Thymus (tissue), 14 donors: ENCODE measurements around the gene APLP2. TPM values are rescaled to one million over a fixed set of nuclear protein-coding genes. Genes with fewer than 3 reads are reported as not detected.
"Not testable (repeated sequence)": the region's sequence is repeated elsewhere in the genome, so short reads cannot be mapped to it uniquely, and the experiment has no call there.

Experiments
- DNase-seq, 9 donors: peaks; one replicate each; pipeline ENCODE4 v3.0.0-alpha.2; 2013; ENCODE audit warnings: low spot score in 9 of 9, low read depth in 6 of 9, missing footprints in 1 of 9
- H3K27ac ChIP-seq, 2 donors: one replicate each; pipeline ENCODE4 v1.5.1; 2013; ENCODE audit warnings: control low read depth in 1 of 2, low read depth in 1 of 2, low read length in 1 of 2, mild to moderate bottlenecking in 1 of 2, moderate library complexity in 1 of 2
- H3K27me3 ChIP-seq, 2 donors: one replicate each; pipeline ENCODE4 v1.5.1; 2013; ENCODE audit warnings: low read length in 1 of 2; ENCODE audit not compliant: control insufficient read depth in 2 of 2, insufficient read depth in 1 of 2
- H3K36me3 ChIP-seq, 2 donors: one replicate each; pipeline ENCODE4 v1.5.1; 2013; ENCODE audit warnings: low read length in 1 of 2, mild to moderate bottlenecking in 1 of 2, moderate library complexity in 1 of 2; ENCODE audit not compliant: control insufficient read depth in 2 of 2, insufficient read depth in 2 of 2
- H3K4me1 ChIP-seq, 2 donors: one replicate each; pipeline ENCODE4 v1.5.1; 2013; ENCODE audit warnings: low read length in 2 of 2; ENCODE audit not compliant: control insufficient read depth in 2 of 2, insufficient read depth in 2 of 2
- H3K4me3 ChIP-seq, 2 donors: one replicate each; pipeline ENCODE4 v1.5.1; 2013; ENCODE audit warnings: low read length in 2 of 2, control low read depth in 1 of 2, mild to moderate bottlenecking in 1 of 2
- H3K9me3 ChIP-seq, 2 donors: one replicate each; pipeline ENCODE4 v1.5.1; 2013; ENCODE audit warnings: low read length in 1 of 2, mild to moderate bottlenecking in 1 of 2; ENCODE audit not compliant: control insufficient read depth in 2 of 2, insufficient read depth in 1 of 2
- WGBS: extraction: QIAGEN DNeasy Blood & Tissue Kit; methylation state at CpG from one replicate; pipeline ENCODE4 v1.1.7; 2013; 5-methylcytosine and 5-hydroxymethylcytosine counted together
- long read RNA-seq, 10 donors: transcript quantifications; one replicate each; lab custom pipeline, GENCODE V29; 2026
- polyA plus RNA-seq: library from polyadenylated mRNA; stranded (reverse); fragments of 200-250 nt; gene quantifications from one replicate; pipeline ENCODE4 v1.2.3, GENCODE V29; 2013
- total RNA-seq: library from RNA; stranded (reverse); fragments of 120-200 nt; gene quantifications from one replicate; pipeline ENCODE4 v1.2.4, GENCODE V29; 2013
- donor health status: healthy.

Gene APLP2
- total RNA-seq (74.4 TPM), polyA plus RNA-seq (101 TPM)
- long read RNA-seq, donor 1, partial matches to known transcripts: 0 of 1 reads
- long read RNA-seq, donor 1, other reads (novel, unspliced or antisense): 0 of 1 reads
- long read RNA-seq, donor 2: 0 reads
- long read RNA-seq, donor 3, transcript APLP2-203 (17 exons, 3,270 nt): major isoform, 14 of 44 reads
- long read RNA-seq, donor 3, partial matches to known transcripts: 24 of 44 reads
- long read RNA-seq, donor 3, other reads (novel, unspliced or antisense): 0 of 44 reads
- long read RNA-seq, donor 4, partial matches to known transcripts: 32 of 46 reads
- long read RNA-seq, donor 4, other reads (novel, unspliced or antisense): 0 of 46 reads
- long read RNA-seq, donor 5, transcript APLP2-203 (17 exons, 3,270 nt): major isoform, 5 of 85 reads
- long read RNA-seq, donor 5, partial matches to known transcripts: 73 of 85 reads
- long read RNA-seq, donor 5, other reads (novel, unspliced or antisense): 0 of 85 reads
- long read RNA-seq, donor 6, transcript APLP2-215 (3 exons, 1,322 nt): major isoform, 10 of 37 reads
- long read RNA-seq, donor 6, transcript APLP2-203 (17 exons, 3,270 nt): minor isoform, 5 of 37 reads
- long read RNA-seq, donor 6, partial matches to known transcripts: 17 of 37 reads
- long read RNA-seq, donor 6, other reads (novel, unspliced or antisense): 0 of 37 reads
- long read RNA-seq, donor 7, partial matches to known transcripts: 20 of 26 reads
- long read RNA-seq, donor 7, other reads (novel, unspliced or antisense): 0 of 26 reads
- long read RNA-seq, donor 8, partial matches to known transcripts: 14 of 19 reads
- long read RNA-seq, donor 8, other reads (novel, unspliced or antisense): 0 of 19 reads
- long read RNA-seq, donor 9, partial matches to known transcripts: 21 of 32 reads
- long read RNA-seq, donor 9, other reads (novel, unspliced or antisense): 0 of 32 reads
- long read RNA-seq, donor 10, partial matches to known transcripts: 21 of 31 reads
- long read RNA-seq, donor 10, other reads (novel, unspliced or antisense): 0 of 31 reads

DNA sequence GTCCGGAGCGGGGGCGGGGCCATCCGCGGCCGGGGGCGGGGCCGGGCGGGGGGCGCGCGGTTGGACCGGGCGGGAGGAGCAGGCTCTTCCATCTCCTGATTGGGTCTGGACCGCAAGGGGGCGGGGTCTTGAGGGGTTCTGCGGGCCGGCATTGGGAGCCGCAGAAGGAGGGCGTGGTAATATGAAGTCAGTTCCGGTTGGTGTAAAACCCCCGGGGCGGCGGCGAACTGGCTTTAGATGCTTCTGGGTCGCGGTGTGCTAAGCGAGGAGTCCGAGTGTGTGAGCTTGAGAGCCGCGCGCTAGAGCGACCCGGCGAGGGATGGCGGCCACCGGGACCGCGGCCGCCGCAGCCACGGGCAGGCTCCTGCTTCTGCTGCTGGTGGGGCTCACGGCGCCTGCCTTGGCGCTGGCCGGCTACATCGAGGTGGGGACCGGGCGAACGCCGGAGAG lies at the start of gene APLP2:
APLP2 (plus strand) TSS at position 236 of the 450 bp plus-strand sequence; CDS start at position 320, 84 bp downstream.
- peak; percentile 89 to 98 (median 93) for DNase-seq
- Histone ChIP-seq H3K4me1 (peaks cover 6 to 11% of the 10 kb centered on the region in 2 donors), H3K36me3 (no peaks in the 10 kb centered on the region), H3K27me3 (peaks cover 12 to 36% of the 10 kb centered on the region in 2 donors), H3K27ac (peak within 1 kb of the TSS; percentile 73 to 86), H3K4me3 (peak within 1 kb of the TSS; percentile 64 to 93), H3K9me3 (no peaks in the 10 kb centered on the region)
- WGBS: under 1% methylated on average over 51 of the region's 51 CpGs

DNA sequence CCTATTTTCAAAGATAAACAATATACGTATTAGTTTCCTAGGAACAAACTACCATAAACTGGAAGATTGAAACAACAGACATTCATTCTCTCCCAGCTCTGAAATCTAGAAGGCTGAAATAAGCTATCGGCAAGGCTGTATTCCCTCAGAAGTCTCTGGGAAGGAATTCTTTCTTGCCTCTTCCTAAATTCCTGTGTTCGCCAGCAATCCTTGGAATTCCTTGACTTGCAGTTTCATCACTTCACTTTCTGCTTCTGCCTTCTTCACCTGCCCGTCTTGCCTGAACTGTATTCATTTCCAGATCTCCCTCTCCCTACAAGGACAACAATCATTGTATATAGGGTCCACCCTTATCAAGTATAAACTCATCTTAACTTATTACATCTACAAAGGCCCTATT lies 49.4 kb upstream of the APLP2 start:
- 97% methylated on average over 4 of the region's 4 CpGs for WGBS
- Histone ChIP-seq H3K9me3 (no peaks in the 10 kb centered on the region), H3K4me1 (no peaks in the 10 kb centered on the region), H3K36me3 (no peaks in the 10 kb centered on the region), H3K27me3 (no peaks in the 10 kb centered on the region), H3K27ac (no peak overlapping the region), H3K4me3 (no peak overlapping the region)
- DNase-seq: no peak

DNA sequence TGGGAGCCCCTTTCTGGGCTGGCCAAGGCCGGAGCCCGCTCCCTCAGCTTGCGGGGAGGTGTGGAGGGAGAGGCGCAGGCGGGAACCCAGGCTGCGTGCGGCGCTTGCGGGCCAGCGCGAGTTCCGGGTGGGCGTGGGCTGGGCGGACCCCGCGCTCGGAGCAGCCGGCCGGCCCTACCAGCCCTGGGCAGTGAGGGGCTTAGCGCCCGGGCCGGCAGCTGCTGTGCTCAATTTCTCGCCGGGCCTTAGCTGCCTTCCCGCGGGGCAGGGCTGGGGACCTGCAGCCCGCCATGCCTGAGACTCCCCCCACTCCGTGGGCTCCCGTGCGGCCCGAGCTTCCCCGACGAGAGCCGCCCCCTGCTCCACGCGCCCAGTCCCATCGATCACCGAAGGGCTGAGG lies 48.1 kb upstream of the APLP2 start:
- 99% methylated on average over 38 of the region's 38 CpGs for WGBS

DNA sequence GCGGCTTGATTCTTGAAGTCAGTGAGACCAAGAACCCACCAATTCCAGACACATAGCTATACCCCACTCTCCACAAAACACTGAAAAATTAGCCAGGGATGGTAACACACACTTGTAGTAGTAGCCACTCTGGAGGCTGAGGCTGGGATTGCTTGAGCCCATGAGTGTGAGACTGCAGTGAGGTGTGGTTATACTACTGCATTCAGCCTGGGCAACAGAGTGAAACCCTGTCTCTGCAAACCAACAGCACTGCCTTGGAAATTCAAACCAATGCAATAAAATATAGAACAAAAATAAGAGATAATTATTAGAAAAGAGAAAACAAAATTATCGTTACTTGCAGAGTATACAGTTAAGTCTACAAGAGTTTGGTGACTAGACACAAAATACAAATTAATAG lies 46.9 kb upstream of the APLP2 start:
- no peaks in the 10 kb centered on the region for H3K4me1 ChIP-seq
- no peak overlapping the region for H3K27ac ChIP-seq
- WGBS: 97% methylated on average over 2 of the region's 2 CpGs
- H3K27me3 ChIP-seq: no peaks in the 10 kb centered on the region
- no peaks in the 10 kb centered on the region for H3K9me3 ChIP-seq
- DNase-seq: no peak
- H3K4me3 ChIP-seq: no peak overlapping the region
- no peaks in the 10 kb centered on the region for H3K36me3 ChIP-seq

More for the DNA sequence above, 48.1 kb upstream of the APLP2 start:
- H3K36me3 ChIP-seq, H3K9me3 ChIP-seq, H3K4me3 ChIP-seq, H3K27ac ChIP-seq, DNase-seq, H3K4me1 ChIP-seq, H3K27me3 ChIP-seq: not testable (repeated sequence)

DNA sequence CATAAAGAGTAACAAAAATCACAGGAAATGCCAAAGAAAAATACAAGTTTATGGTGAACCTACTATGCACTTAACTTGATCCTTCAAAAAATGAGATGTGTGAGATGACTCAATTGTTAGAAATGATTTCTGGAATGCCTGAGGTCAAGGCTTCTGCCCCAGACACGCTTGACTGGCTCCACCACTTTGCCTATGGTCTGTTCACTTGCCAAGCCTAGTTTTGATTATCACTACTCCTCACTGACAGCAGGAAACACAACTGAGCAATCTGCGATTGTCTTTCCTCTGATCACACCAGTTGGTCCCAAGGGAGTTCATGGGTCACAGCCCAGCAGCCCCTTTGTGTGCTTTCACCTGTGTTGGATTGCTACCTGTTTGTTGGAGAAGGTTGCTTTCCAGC lies 46.5 kb upstream of the APLP2 start:
- no peaks in the 10 kb centered on the region for H3K36me3 ChIP-seq
- no peak overlapping the region for H3K4me3 ChIP-seq
- H3K4me1 ChIP-seq: no peaks in the 10 kb centered on the region
- H3K27me3 ChIP-seq: no peaks in the 10 kb centered on the region
- DNase-seq: no peak
- H3K27ac ChIP-seq: no peak overlapping the region
- H3K9me3 ChIP-seq: no peaks in the 10 kb centered on the region
- WGBS: 87% methylated on average over 2 of the region's 2 CpGs

- DNase-seq: no peak
- WGBS: 96% methylated on average over 1 of the region's 1 CpG
Observed at GRCh38 chr11:130024361-130024760, 45.3 kb upstream of the APLP2 start.

DNA sequence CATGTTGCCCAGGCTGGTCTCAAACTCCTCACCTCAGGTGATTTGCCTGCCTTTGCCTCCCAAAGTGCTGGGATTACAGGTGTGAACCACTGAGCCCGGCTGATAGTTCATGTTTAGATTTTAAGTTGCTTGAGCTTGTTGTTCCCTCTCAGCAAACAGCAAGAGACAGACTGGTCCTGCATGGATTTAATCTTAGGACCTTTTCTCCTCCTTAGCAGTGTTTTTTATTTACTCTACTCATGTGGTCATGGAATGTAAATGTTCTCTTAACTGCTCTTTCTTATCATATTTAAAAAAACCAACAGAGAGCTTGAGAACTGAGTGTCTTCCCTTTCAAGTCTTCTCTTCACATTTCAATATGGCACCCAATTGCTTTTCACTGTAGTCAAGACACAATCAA lies 44.3 kb upstream of the APLP2 start:
- H3K4me1 ChIP-seq: no peaks in the 10 kb centered on the region
- H3K27ac ChIP-seq: no peak overlapping the region
- H3K27me3 ChIP-seq: no peaks in the 10 kb centered on the region
- H3K36me3 ChIP-seq: no peaks in the 10 kb centered on the region
- no peaks in the 10 kb centered on the region for H3K9me3 ChIP-seq
- DNase-seq: no peak
- no peak overlapping the region for H3K4me3 ChIP-seq
- WGBS: 98% methylated on average over 1 of the region's 1 CpG

More at GRCh38 chr11:130024361-130024760, 45.3 kb upstream of the APLP2 start:
- Histone ChIP-seq H3K27me3 (no peaks in the 10 kb centered on the region), H3K27ac (no peak overlapping the region), H3K9me3 (no peaks in the 10 kb centered on the region), H3K36me3 (no peaks in the 10 kb centered on the region), H3K4me3 (no peak overlapping the region), H3K4me1 (no peaks in the 10 kb centered on the region)

- Histone ChIP-seq H3K27ac (no peak overlapping the region), H3K4me3 (no peak overlapping the region), H3K27me3 (no peaks in the 10 kb centered on the region), H3K36me3 (no peaks in the 10 kb centered on the region), H3K9me3 (no peaks in the 10 kb centered on the region), H3K4me1 (no peaks in the 10 kb centered on the region)
- DNase-seq: no peak
- WGBS: 95% methylated on average over 3 of the region's 3 CpGs
Observed at GRCh38 chr11:130029137-130029536, 40.6 kb upstream of the APLP2 start.

- no peaks in the 10 kb centered on the region for H3K4me1 ChIP-seq
- no peak for DNase-seq
- no peak overlapping the region for H3K27ac ChIP-seq
- H3K4me3 ChIP-seq: no peak overlapping the region
- H3K9me3 ChIP-seq: no peaks in the 10 kb centered on the region
- H3K27me3 ChIP-seq: no peaks in the 10 kb centered on the region
- WGBS: 97% methylated on average over 1 of the region's 1 CpG
- no peaks in the 10 kb centered on the region for H3K36me3 ChIP-seq
Observed at GRCh38 chr11:130031056-130031455, 38.6 kb upstream of the APLP2 start.
